ENCODE data around the gene TEAD4. TPM values are rescaled to one million over a fixed set of nuclear protein-coding genes. Genes with fewer than 3 reads are reported as not detected.

The TEAD4 gene
- total RNA-seq, 1 donor from 2014 or later, result 19.7 TPM

DNA sequence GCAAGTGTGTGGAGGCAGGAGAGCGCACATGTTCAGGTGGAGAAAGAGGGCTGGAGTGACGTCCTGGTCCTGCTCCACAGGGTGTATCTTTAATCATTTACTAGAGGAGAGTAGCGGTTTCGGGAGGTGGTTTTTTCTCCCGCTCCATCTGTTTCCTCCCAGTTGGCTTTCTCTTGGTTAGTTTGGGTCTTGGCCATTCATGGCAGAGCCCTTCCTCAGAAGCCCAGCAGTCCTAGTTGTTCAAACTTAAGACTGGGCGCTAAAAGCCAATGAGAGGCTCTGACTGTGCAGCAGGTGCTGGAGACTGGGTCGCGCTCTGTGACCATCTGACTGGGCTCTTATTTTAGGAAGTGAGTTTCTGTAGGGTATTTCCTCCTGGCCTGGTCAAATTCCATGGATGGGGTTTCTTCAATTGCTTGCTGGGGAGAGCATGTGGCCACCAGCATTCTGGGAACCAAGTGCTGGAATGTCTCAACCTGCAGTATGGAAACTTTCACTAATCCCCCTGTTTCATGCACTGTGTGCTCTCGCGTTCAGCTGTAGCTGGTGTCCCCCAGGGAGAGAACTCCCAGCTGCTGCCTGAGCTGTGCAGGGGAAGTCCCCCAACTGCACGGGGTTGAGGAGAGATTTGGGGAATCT, 90.5 kb downstream of the TEAD4 start:
- Mint-ChIP-seq H3K4me3 (ENCODE audit: low read depth) (no peak overlapping the region), H3K36me3 (ENCODE audit: insufficient read depth) (no peaks in the 10 kb centered on the region), H3K27ac (no peak overlapping the region), H3K9me3 (ENCODE audit: low read depth) (no peaks in the 10 kb centered on the region), H3K4me1 (ENCODE audit: low read depth) (peaks cover 1% of the 10 kb centered on the region), H3K27me3 (peaks cover 36% of the 10 kb centered on the region)
- TF ChIP-seq, protein P1, sequence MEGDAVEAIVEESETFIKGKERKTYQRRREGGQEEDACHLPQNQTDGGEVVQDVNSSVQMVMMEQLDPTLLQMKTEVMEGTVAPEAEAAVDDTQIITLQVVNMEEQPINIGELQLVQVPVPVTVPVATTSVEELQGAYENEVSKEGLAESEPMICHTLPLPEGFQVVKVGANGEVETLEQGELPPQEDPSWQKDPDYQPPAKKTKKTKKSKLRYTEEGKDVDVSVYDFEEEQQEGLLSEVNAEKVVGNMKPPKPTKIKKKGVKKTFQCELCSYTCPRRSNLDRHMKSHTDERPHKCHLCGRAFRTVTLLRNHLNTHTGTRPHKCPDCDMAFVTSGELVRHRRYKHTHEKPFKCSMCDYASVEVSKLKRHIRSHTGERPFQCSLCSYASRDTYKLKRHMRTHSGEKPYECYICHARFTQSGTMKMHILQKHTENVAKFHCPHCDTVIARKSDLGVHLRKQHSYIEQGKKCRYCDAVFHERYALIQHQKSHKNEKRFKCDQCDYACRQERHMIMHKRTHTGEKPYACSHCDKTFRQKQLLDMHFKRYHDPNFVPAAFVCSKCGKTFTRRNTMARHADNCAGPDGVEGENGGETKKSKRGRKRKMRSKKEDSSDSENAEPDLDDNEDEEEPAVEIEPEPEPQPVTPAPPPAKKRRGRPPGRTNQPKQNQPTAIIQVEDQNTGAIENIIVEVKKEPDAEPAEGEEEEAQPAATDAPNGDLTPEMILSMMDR (IDR thresholded peaks at IDR 0.05; ENCODE audit: unreplicated experiment), result no peak
- DNase-seq (ENCODE audit: low spot score, unreplicated experiment), result no peak

DNA sequence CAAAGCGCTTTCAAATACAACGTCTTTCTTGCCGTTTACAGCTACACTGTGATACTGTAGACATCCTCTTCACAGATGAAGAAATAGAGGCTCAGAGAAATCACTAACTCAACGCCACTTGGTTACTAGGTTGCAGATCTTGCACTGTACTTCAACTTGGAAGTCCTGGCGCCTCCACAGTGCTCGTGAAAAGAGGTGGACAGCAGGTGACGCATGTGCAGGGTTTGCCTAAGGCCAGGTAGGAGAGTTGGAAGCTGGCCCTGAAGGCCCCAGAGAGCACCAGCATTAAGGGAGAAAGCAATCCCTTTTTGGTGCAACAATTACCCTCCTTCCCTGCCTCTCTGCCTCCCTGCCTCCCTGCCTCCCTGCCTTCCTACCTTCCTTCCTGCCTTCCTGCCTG, 95.2 kb downstream of the TEAD4 start:
- Mint-ChIP-seq H3K27ac (no peak overlapping the region), H3K27me3 (peaks cover 33% of the 10 kb centered on the region), H3K4me1 (ENCODE audit: low read depth) (peaks cover under 1% of the 10 kb centered on the region), H3K4me3 (ENCODE audit: low read depth) (no peak overlapping the region), H3K36me3 (ENCODE audit: insufficient read depth) (no peaks in the 10 kb centered on the region), H3K9me3 (ENCODE audit: low read depth) (no peaks in the 10 kb centered on the region)
- TF ChIP-seq, protein P1 (IDR thresholded peaks at IDR 0.05; ENCODE audit: unreplicated experiment), result no peak
- DNase-seq (ENCODE audit: low spot score, unreplicated experiment), result no peak

DNA sequence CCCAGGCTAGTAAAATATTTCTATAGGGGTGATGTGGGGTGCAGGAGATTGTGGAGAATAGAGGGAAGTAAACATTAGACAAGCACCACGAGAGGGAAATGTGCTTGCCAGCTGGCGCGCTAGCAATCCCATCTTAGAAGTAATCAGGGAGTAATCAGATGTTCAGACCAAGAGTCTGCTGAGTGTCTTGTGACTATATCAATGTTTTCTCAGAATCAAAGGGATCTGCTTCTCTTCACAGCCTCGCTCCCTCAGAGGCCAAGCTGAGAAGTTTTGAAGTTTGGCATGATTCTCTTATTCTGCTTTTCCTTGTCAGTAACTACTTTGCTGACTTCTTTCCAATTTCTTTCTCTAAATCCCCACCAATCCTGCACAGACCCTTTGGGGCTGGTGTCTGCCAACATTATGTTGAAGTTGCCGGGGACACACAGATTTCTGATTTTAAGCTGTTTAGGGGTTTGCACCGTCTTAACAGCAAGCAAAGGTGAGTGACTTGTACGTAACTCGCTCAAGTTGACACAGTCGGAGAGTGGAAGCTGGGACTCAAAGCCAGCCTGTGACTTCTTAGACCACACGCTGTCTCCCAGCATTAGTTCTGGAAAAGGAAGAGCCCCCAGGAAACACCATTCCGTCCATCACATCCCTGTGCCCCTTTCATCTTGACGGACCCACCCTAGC, 96.0 kb downstream of the TEAD4 start:
- Mint-ChIP-seq H3K27ac (no peak overlapping the region), H3K9me3 (ENCODE audit: low read depth) (no peaks in the 10 kb centered on the region), H3K4me3 (ENCODE audit: low read depth) (no peak overlapping the region), H3K27me3 (peaks cover 26% of the 10 kb centered on the region), H3K4me1 (ENCODE audit: low read depth) (no peaks in the 10 kb centered on the region), H3K36me3 (ENCODE audit: insufficient read depth) (no peaks in the 10 kb centered on the region)
- TF ChIP-seq, protein P1 (IDR thresholded peaks at IDR 0.05; ENCODE audit: unreplicated experiment), result no peak
- DNase-seq (ENCODE audit: low spot score, unreplicated experiment), result no peak

DNA sequence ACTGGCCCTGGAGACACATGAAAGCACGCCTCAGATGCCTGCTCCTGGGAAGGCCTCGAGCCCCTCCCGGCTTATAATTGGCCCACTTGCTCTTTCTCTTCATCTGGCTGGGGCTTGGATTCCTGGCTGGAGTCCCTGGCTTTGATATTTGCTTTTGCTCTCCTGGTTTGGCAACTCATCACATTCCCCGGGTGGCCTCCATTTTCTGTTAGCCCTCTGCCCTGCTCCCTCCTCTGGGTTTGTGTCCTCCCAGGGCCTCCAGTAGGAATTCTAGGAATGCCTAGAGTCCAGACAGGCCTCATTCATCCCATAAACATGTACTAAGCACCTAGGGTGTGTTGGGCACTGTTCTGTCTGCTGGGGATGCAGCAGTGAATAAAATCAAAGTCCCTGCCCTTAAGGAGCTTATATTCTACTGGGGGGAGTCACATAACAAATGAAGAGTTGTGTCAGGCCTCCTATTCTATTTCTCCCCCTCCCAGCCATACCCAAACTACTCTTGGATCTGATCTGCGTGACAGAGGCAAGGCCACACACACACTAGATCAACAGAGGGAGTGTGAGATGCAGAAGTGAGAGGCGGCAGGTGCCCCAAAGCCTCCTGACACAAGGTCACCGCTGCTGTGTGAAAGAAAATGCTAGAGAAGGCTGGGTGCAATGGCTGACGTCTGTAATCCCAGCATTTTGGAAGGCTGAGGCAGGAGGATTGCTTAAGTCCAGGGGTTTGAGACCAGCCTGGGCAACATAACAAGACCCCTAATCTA, 96.7 kb downstream of the TEAD4 start:
- TF ChIP-seq, protein P1 (IDR thresholded peaks at IDR 0.05; ENCODE audit: unreplicated experiment), result no peak
- H3K27ac Mint-ChIP-seq, result no peak overlapping the region
- no peaks in the 10 kb centered on the region for H3K9me3 Mint-ChIP-seq (ENCODE audit: low read depth)
- H3K4me1 Mint-ChIP-seq (ENCODE audit: low read depth), result no peaks in the 10 kb centered on the region
- H3K27me3 Mint-ChIP-seq, result peaks cover 23% of the 10 kb centered on the region
- no peak for DNase-seq (ENCODE audit: low spot score, unreplicated experiment)
- no peak overlapping the region for H3K4me3 Mint-ChIP-seq (ENCODE audit: low read depth)
- no peaks in the 10 kb centered on the region for H3K36me3 Mint-ChIP-seq (ENCODE audit: insufficient read depth)

DNA sequence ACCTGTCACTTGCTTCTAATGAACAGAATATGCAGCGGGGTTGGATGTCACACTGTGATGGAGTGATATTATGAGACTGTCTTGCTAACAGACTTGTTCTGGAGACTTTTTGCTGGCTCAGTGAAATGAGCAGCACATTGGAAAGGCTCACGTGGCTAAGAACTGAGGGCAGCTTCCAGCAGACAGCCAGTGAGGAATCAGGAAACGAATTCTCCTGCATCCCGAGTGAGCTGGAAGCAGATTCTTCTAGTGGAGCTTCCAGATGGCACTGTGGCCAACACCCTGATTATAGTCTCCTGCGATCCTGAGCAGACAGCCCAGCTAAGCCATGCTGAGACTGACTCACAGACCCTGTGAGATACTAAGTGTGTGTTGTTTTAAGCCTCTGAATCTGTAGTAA, 101.9 kb downstream of the TEAD4 start:
- no peak for DNase-seq (ENCODE audit: low spot score, unreplicated experiment)
- H3K36me3 Mint-ChIP-seq (ENCODE audit: insufficient read depth), result peaks cover 4% of the 10 kb centered on the region
- TF ChIP-seq, protein P1 (IDR thresholded peaks at IDR 0.05; ENCODE audit: unreplicated experiment), result no peak

More for the DNA sequence above, 101.9 kb downstream of the TEAD4 start:
- H3K4me1 Mint-ChIP-seq (ENCODE audit: low read depth), result peaks cover 8% of the 10 kb centered on the region
- H3K27ac Mint-ChIP-seq, result no peak overlapping the region
- H3K4me3 Mint-ChIP-seq (ENCODE audit: low read depth), result no peak overlapping the region
- peaks cover 7% of the 10 kb centered on the region for H3K9me3 Mint-ChIP-seq (ENCODE audit: low read depth)
- peaks cover 13% of the 10 kb centered on the region for H3K27me3 Mint-ChIP-seq

Data from progenitor cell of endocrine pancreas (in vitro differentiated cells).